T-helper 1 cell treated with Interleukin-12 subunit alpha and Interleukin-12 subunit beta and Interleukin-4 antibody, amounts not matched to agents 30 ng/mL and 1 ng/mL, for 36 hours (primary cell): ENCODE measurements around the gene KAT8. TPM values are rescaled to one million over a fixed set of nuclear protein-coding genes. Genes with fewer than 3 reads are reported as not detected.
"Not testable (repeated sequence)": the region's sequence is repeated elsewhere in the genome, so short reads cannot be mapped to it uniquely, and the experiment has no call there.

Source experiments
- intact Hi-C: fragments of 100-400 bp; cut with micrococcal nuclease; formaldehyde crosslinking; loops from one replicate; pipeline ENCODE4 v1.15.1; 2024
- total RNA-seq: library from RNA; stranded (reverse); gene quantifications from 2 replicates; pipeline ENCODE4 v1.2.3, GENCODE V29; 2022

Gene KAT8
- total RNA-seq, 1 donor from 2014 or later, result 53.5 TPM

GRCh38 chr16:31129568-31130335, 12.3 kb downstream of the KAT8 start:
- intact Hi-C loops, result no loop called here

- intact Hi-C loops, result no loop called here
These were observed 12.9 kb downstream of the KAT8 start for GRCh38 chr16:31130336-31130891.

GRCh38 chr16:31130899-31131298, 13.4 kb downstream of the KAT8 start:
- intact Hi-C loops, result no loop called here

GRCh38 chr16:31131416-31131815, 14.0 kb downstream of the KAT8 start:
- intact Hi-C loops, result no loop called here

GRCh38 chr16:31131841-31132271, 14.4 kb downstream of the KAT8 start:
- intact Hi-C loops, result no loop called here

GRCh38 chr16:31132303-31132979, 15.0 kb downstream of the KAT8 start:
- intact Hi-C loops, result no loop called here

- intact Hi-C loops, result no loop called here
These were observed 15.6 kb downstream of the KAT8 start for GRCh38 chr16:31133046-31133501.

GRCh38 chr16:31134091-31134571, 16.7 kb downstream of the KAT8 start:
- intact Hi-C loops, result no loop called here

GRCh38 chr16:31134625-31135534, 17.4 kb downstream of the KAT8 start:
- intact Hi-C loops, result no loop called here

GRCh38 chr16:31135535-31136286, 18.2 kb downstream of the KAT8 start, which contains the start of gene PRSS8:
Gene PRSS8, minus strand, starts transcription at chr16:31135727. Its CDS starts 229 bp downstream, at chr16:31135498.
- intact Hi-C loops, result no loop called here

GRCh38 chr16:31136287-31136662, 18.8 kb downstream of the KAT8 start:
- intact Hi-C loops, result no loop called here

- intact Hi-C loops, result not testable (repeated sequence)
These were observed 19.5 kb downstream of the KAT8 start for GRCh38 chr16:31136822-31137499.

GRCh38 chr16:31138621-31139578, 21.4 kb downstream of the KAT8 start:
- intact Hi-C loops, result no loop called here

GRCh38 chr16:31141071-31141469, 23.6 kb downstream of the KAT8 start:
- intact Hi-C loops, result loop anchor here (5.0 kb wide), 1 partner anchor 301 kb away; the partner anchor contains the start of gene ZNF843

GRCh38 chr16:31141489-31142108, 24.1 kb downstream of the KAT8 start:
- intact Hi-C loops, result loop anchor here (1.0 to 5.0 kb wide), 18 partner anchors 18 to 728 kb away; partner anchors contain the start of genes ARMC5, BCKDK, CFAP119 and FBXL19

- intact Hi-C loops, result loop anchor here (1.0 to 5.0 kb wide), 18 partner anchors 17 to 727 kb away; partner anchors contain the start of genes ARMC5, BCKDK, CFAP119 and FBXL19
These were observed 24.9 kb downstream of the KAT8 start for GRCh38 chr16:31142109-31143010.
